Effector memory CD4-positive, alpha-beta T cell (primary cell): Measurements from ENCODE around the gene SPRN.
"Not testable (repeated sequence)": the region's sequence is repeated elsewhere in the genome, so short reads cannot be mapped to it uniquely, and the experiment has no call there.

Experiments
- DNase-seq, 3 donors: peaks; one replicate each; pipeline ENCODE4 v3.0.0-alpha.2; 2020
- H3K27ac ChIP-seq: 2 replicates; pipeline ENCODE4 v1.7.0; 2013; ENCODE audit warnings: mild to moderate bottlenecking, low read length, moderate library complexity; ENCODE audit not compliant: insufficient read depth, poor library complexity, severe bottlenecking
- H3K27me3 ChIP-seq: replicated peaks from 2 replicates; pipeline ENCODE4 v1.7.0; 2013; ENCODE audit warnings: mild to moderate bottlenecking, low read length; ENCODE audit not compliant: insufficient read depth, control insufficient read depth, poor library complexity, severe bottlenecking
- H3K36me3 ChIP-seq: 2 replicates; pipeline ENCODE4 v1.7.0; 2013; ENCODE audit warnings: mild to moderate bottlenecking, low read length, moderate library complexity; ENCODE audit not compliant: control insufficient read depth, insufficient read depth
- H3K4me1 ChIP-seq: 2 replicates; pipeline ENCODE4 v1.7.0; 2013; ENCODE audit warnings: low read length, mild to moderate bottlenecking; ENCODE audit not compliant: control insufficient read depth, insufficient read depth, poor library complexity, severe bottlenecking
- H3K4me3 ChIP-seq: 2 replicates; pipeline ENCODE4 v1.7.0; 2013; ENCODE audit warnings: low read length, low read depth, mild to moderate bottlenecking; ENCODE audit not compliant: insufficient read depth, poor library complexity, severe bottlenecking
- H3K9me3 ChIP-seq: 2 replicates; pipeline ENCODE4 v1.7.0; 2013; ENCODE audit warnings: mild to moderate bottlenecking, low read length, moderate library complexity; ENCODE audit not compliant: control insufficient read depth

SPRN gene

DNA sequence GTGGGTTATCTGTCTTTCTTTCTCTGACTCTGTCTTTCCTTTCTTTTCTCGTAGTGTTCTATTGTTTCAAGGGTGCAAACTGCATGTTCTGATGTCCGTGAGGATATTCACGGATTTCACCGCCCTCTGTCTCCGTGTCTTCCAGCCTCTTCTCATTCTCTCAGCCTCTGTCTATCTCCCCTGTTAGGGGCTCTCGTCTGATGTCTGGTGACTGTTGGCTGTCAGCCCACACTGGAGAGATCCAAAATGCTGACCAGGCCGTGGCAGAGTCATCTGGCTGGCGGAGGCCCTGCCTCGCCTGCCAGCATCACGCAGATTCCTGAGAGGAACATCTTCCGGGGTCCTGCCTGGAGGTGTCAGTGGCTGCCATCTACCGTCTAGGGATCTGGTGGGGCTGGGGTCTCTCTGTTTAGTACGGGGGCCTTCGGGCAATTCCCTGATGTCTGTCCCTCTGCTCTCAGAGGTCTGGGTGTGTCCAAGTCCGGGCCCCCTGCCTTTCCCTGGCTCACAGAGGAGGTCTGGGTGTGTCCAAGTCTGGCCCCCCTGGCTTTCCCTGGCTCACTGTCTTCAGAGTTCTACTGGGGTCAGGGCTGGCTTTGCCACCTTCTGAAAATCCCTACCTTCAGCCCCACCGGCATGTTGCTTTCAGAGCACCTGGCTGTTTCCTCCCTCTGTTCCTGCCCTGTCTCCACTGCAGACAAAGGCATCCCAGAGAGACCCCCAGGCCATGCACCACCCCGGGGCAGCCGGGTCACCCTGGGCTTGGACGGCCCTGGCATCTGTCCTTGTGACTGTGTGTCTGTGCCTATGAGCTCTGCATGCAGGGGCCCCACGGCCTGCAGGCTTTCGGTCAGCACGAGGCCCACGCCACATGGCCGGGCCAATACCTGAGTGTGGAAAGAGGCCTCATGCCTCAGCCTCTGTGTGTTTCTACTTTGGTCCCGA is 15.4 kb upstream of the SPRN start:
- DNase-seq, result no peak
- Histone ChIP-seq H3K27ac (no peak overlapping the region), H3K9me3 (no peaks in the 10 kb centered on the region), H3K36me3 (no peaks in the 10 kb centered on the region), H3K4me1 (peaks cover 27% of the 10 kb centered on the region), H3K27me3 (no peaks in the 10 kb centered on the region), H3K4me3 (no peak overlapping the region)

DNA sequence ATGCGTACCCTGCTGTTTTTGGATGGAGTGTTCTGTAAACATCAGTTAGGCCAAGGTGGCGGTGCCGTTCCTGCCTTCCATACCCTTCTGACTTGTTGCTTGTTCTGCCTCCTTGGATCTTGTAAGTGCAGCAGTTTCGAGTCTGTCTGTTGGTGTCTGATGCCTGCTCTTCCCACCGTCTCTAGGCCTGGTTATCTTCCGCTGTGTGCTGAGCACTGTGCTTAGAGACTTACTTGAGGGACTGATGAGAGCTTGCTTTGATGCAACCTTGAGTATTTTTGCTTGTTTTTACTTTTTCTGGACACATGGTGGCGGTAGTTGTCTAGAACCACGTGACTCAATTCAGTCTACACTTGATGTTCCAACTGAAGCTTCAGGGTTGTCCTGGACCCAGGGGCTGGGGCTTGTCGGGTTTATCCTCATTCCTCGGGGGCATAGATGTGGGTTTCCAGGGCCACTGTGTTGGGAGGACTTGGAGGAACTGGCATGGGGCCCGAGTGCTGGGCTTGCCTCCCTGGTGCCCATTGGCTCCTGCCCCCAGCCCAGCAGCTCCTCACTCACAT is 14.4 kb upstream of the SPRN start:
- no peak overlapping the region for H3K4me3 ChIP-seq
- H3K36me3 ChIP-seq, result no peaks in the 10 kb centered on the region
- no peak overlapping the region for H3K27ac ChIP-seq
- no peak for DNase-seq
- no peaks in the 10 kb centered on the region for H3K9me3 ChIP-seq
- H3K27me3 ChIP-seq, result no peaks in the 10 kb centered on the region
- H3K4me1 ChIP-seq, result peaks cover 27% of the 10 kb centered on the region

DNA sequence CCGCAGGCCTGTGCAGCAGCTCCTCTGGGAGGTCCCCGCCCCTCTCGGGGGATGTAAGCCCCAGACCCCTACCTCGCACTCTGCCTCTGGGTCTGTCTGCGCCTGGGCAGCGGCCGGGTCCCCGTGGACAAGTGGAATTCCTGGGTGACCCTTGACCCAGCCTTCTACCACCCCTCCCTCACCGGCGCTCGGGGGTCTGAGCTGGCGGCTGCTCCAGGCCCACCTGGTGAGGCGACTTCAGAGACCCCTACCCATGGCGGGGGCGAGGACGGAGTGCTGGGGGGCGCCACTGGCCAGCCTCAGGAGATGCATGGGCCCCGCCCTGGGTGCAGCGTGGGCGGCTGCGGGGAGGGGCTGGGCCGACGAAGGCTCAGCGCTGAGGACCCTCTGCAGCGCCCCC is 8.4 kb upstream of the SPRN start:
- H3K27me3 ChIP-seq, H3K4me1 ChIP-seq, H3K4me3 ChIP-seq, H3K36me3 ChIP-seq, H3K9me3 ChIP-seq, DNase-seq, H3K27ac ChIP-seq: not testable (repeated sequence)

DNA sequence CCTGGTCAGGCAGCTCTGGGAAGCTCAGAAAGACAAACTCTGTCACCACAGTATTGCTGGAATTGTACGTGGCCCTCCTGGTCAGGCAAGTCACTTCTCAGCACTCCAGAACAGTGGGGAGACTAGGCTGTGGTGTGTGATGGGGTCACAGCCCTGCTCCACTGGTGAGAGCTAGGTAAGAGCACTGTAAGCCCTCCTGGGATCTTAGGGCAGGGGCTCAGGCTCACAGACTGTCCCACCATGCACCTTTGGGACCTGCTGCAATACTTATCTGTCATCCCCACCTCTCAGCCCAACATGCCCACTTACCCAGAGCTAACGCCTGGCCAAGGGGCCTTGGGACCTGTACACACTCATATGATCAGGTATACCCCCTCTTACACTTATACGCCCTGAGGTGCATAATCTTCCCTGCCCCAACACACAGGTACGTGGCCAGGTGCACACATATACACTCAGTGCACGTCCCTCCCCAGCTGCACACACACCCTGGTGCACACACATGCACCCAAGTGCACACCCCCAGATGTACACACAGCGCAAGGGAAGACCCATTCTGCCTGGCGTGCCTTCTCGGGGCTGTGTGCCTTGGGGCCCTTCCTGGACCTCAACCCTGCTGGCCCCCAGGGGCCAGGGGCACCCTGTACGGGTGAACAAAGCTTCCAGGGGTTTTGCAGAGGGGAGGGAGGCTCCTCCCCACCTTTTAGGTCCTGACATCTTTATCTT is 7.6 kb upstream of the SPRN start:
- not testable (repeated sequence) for DNase-seq, H3K4me3 ChIP-seq, H3K27me3 ChIP-seq, H3K27ac ChIP-seq, H3K4me1 ChIP-seq, H3K9me3 ChIP-seq, H3K36me3 ChIP-seq

DNA sequence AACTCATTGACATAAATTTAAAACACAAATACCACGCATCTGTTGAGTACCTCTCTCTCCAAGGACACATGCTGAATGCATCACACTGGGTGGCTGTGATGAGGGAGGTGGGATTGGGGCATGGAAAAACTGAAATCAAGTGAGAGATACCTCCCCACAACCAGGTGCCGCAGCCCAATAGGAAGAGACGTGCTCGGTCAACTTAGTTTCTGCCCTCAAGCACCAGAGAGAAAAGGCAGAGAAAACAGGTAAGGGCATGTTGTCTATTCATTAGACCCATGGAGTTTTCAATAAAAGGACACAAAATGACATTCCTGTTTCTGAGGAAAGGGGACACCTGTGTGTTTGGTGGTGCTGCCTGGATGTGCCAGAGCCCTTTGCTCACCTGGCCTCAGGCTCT is 5.1 kb upstream of the SPRN start:
- H3K4me1 ChIP-seq, result not testable (repeated sequence)

DNA sequence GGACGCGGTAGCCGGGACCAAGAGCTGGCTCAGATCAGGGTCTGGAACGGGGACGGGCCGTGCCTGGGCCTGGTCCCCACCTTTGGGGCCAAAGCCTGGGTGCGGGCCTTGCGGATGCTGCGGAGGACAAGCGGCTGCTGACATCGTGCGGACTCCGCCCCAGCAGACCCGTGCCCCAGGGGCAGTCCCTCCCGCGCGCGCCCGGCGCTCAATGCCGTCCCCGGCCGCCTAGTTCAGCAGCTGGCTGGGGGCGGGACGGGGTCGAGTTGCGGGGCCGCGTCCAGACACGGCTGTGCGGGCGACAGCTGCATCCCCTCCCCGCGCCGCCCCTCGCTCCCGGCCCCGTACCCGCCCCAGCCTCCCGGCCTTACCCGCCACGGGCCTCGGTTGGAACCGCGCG is 323 bp downstream of the SPRN start:
- H3K4me1 ChIP-seq, H3K36me3 ChIP-seq, H3K27ac ChIP-seq, DNase-seq, H3K4me3 ChIP-seq, H3K9me3 ChIP-seq: not testable (repeated sequence)
- peaks cover 11% of the 10 kb centered on the region for H3K27me3 ChIP-seq

More for the DNA sequence above, 5.1 kb upstream of the SPRN start:
- not testable (repeated sequence) for H3K27ac ChIP-seq, H3K27me3 ChIP-seq, H3K36me3 ChIP-seq, H3K9me3 ChIP-seq, H3K4me3 ChIP-seq, DNase-seq

DNA sequence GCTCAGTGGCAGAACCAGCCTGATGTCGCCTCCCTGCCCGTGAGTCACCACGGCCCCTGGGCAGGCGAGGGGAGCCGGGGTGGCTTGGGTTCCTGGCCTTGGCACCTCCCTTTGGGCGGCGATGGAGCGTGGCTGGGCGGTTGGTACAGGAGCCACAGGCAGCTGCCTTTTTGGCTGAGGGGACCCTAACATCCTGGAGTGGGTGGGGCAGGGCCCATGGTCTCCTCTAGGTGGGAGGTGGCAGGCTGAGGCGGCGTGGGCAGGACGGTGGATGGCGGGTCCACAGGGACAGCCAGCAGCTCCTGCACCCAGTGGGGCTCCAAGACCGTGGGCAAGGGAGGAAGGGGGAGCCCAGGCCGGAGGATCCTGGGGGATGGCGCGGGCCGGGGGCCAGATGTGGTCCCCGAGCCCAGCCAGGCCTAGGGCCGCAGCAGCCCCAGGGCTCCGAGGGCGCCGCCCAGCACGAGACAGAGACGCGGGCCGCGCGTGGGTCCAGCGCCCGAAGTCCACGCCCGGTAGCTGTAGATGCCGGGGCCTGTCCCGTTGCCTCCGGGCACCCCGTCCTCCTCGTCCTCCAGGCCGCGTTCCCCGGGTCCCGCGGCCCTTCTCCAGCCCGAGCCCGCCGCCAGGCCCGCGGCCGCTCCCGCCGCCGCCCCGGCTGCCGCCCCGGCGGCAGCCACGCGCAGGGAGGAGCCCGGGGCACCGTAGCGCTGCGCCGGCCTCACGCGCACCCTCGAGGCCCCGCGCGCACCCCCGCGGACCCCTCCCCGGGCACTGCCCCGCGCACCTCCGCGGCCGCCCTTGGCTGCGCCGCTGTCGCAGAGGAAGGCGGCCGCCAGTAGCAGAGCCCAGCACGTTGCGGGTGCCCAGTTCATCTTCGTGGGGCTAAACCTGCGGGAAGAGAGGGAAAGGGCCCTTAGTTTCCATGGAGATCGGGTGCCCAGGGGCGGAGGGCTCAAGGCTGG is 1.3 kb downstream of the SPRN start:
- no peak for DNase-seq
- H3K4me3 ChIP-seq, result no peak overlapping the region
- H3K27me3 ChIP-seq, result peaks cover 11% of the 10 kb centered on the region
- H3K4me1 ChIP-seq, result peaks cover 7% of the 10 kb centered on the region
- H3K36me3 ChIP-seq, result peaks cover 9% of the 10 kb centered on the region
- H3K27ac ChIP-seq, result no peak overlapping the region
- H3K9me3 ChIP-seq, result no peaks in the 10 kb centered on the region

DNA sequence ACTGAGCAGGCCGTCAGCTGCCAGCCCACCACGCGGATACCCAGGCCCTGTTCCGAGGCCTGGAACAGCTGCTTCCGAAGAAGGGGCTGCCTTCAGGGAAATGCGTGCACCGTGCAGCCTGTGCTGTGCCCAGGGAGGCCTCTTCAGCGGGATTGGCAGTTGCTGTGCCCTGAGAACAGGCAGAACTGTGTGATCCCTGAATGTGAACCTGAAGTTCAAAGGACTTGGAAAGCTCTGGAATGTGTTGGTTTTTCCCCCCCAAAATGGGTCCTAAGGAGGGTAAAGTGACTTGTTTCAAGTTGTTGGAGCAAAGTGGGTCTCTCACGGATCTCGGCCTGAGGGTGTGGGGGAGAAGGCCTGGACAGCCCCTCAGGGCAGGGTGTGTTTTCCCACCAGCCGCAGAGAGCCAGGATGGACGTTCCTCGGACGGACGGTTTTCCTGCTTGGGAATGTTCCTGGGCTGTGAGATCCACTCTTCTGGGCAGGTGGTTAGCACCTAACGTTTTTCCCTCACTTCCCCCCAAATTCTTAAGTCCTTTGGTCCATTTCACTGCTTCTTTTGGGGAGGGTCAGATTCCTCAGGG is 2.1 kb downstream of the SPRN start:
- peaks cover 9% of the 10 kb centered on the region for H3K36me3 ChIP-seq
- H3K27me3 ChIP-seq, result peaks cover 11% of the 10 kb centered on the region
- DNase-seq, result no peak
- H3K27ac ChIP-seq, result no peak overlapping the region
- H3K4me3 ChIP-seq, result no peak overlapping the region
- H3K9me3 ChIP-seq, result no peaks in the 10 kb centered on the region
- peaks cover 7% of the 10 kb centered on the region for H3K4me1 ChIP-seq
